ENCODE data around the gene WBP4.

Gene WBP4

GRCh38 chr13:41049480-41050440 lies 11.5 kb upstream of the WBP4 start:
- DNase-seq (ENCODE audit: low read depth) = no peak

DNA sequence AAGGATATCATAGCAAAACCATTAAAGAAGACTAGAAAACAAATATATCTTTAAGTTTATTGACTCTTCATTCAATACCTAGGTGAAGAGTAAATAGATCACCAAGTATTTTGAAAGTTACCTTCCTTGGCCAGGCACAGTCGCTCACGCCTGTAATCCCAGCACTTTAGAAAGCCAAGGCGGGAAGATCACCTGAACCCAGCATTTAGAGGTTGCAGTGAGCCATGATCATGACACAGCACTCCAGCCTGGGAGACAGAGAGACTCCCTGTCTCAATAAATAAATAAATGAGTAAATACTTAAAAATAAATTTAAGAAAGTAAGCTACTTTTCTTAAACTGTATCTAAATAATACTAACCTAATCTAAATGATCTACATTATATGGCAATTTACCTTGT lies 8.9 kb upstream of the WBP4 start:
- DNase-seq (ENCODE audit: low read depth) = no peak

DNA sequence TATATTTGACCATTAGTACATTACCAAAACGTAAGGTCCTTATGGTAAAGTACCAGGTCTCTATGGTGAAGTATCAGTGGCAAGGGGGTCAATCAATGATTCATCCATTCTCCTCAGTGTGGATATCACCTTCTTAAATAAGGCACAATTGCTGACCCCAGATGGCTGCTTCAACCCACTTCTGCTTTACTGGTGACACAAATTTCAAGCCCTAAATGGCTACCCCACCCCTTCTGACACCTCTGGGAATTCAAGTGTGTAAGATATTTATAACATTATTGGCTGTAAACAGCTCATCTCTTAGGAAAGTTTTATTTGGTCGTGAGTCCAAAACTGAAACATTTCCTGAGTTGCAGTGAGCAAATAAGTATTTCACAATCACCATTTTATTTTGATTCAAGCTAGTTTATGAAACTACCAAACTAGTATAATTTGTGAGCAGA lies 7.9 kb upstream of the WBP4 start:
- DNase-seq (ENCODE audit: low read depth) = peak; percentile 38

GRCh38 chr13:41054212-41054877 lies 7.0 kb upstream of the WBP4 start:
- peak; percentile 32 for DNase-seq (ENCODE audit: low read depth)

DNA sequence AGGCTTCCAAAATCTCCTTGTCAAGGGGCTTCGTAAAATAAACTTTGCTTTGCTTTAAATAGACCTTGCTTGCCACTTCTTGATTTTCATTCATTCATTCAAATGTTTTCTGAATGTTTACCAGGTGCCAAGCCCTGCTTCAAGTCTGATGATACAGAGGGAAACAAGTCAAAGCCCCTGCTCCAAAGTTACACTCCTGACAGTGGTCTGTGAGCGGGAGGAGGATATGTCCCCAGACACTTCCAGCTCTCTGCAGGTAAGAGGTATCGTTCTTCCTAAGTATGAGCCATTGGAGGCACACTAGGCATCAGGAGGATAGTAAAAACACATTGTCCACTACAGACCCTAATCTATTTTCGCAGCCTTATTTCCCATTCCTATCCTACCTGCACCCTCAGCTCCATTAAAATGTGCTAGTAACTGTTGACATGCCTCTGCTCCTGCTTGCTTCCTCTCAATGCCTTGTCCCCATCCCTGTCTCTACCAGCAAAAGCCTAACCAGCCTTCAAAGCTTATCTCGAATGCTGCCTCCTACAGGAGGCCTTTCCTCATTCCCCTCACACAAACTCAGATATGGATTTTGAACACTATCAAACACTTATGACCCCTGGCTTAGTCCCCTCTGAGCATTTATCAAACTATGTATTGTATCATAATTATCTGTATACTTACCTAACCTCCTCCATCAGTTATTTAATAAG lies 6.2 kb upstream of the WBP4 start:
- DNase-seq (ENCODE audit: low read depth) = no peak

GRCh38 chr13:41056194-41056593 lies 5.1 kb upstream of the WBP4 start:
- no peak for DNase-seq (ENCODE audit: low read depth)

DNA sequence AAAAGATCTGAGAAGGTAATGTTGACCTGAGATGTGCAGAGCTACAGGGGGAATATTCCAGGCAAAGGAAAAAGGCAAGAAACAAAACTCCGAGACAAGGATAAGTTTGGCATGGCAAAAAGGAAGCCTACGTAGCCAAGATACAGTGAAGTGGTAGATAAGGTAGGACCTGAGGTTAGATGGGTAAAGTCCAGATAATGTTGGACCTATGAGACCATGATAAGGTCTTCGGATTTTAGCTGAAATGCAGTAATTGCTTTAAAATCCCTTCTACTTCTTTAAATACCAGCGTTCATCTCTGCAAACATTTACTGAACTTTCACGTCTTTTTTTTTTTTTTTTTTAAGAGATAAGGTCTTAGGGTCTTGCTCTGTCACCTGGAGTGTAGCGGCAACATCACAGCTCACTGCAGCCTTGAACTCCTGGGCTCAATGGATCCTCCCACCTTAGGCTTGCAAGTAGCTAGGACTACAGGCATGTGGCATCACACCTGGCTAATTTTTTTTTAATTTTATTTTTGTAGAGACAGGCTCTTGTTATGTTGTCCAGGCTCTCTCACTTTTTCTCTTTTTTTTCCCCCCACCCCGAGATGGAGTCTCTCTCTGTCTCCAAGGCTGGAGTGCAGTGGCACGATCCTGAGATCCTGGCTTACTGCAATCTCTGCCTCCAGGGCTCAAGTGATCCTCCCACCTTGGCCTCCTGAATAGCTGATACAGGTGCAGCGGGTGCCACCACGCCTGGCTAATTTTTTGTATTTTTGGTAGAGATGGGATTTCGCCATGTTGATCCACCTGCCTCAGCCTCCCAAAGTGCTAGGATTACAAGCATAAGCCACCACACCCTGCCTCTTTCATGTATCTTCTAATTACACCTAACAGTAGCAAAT lies 4.2 kb upstream of the WBP4 start:
- DNase-seq (ENCODE audit: low read depth) = no peak

DNA sequence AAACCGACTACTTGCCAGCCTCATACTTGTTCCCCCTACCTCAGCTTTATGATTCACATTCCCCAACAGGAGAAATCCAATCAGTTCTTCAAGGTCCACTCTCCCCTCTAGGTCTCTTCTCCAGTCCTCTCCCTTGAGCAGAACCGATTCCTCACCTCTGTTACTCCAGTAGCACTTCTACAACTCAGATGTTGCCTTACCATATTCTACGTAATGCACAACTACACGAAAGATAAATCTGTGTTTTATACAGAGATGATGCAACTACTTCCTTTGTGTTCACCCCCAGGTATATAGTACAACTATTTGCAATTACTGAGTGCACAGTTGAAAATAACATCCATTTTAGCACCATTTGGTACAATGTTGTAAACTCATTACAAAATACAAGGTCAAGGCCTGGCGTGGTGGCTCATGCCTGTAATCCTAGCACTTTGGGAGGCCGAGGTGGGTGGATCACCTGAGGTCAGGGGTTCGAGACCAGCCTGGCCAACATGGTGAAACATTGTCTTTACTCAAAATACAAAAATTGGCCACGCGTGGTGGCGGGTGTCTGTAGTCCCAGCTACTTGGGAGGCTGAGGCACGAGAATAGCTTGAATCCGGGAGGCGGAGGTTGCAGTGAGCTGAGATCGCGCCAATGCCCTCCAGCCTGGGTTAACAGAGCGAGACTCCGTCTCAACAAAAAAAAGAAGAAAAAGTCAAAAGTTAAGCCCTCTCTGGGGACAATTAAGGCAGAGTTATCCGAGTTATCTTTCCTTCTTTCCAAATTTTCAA lies 2.8 kb upstream of the WBP4 start:
- DNase-seq (ENCODE audit: low read depth) = no peak

GRCh38 chr13:41059456-41060081 lies 1.7 kb upstream of the WBP4 start:
- DNase-seq (ENCODE audit: low read depth) = no peak

GRCh38 chr13:41060082-41060723 lies 1.1 kb upstream of the WBP4 start:
- DNase-seq (ENCODE audit: low read depth) = peak; percentile 90

DNA sequence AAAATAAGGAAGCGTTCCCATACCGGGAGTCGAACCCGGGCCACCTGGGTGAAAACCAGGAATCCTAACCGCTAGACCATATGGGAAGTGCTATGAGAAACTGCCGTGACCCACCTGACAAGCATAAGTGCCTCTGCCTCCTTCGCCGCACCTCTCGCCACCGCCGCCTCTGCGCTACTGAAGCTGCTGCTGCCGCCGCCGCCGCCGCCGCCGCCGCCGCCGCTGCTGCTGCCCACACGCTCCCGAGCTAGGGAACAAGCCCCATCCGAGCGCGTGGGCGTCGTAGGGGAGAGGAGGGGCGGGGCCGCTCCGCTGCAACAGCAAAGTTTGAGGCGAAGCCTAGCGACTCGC lies 610 bp upstream of the WBP4 start:
- peak; percentile 56 for DNase-seq (ENCODE audit: low read depth)

DNA sequence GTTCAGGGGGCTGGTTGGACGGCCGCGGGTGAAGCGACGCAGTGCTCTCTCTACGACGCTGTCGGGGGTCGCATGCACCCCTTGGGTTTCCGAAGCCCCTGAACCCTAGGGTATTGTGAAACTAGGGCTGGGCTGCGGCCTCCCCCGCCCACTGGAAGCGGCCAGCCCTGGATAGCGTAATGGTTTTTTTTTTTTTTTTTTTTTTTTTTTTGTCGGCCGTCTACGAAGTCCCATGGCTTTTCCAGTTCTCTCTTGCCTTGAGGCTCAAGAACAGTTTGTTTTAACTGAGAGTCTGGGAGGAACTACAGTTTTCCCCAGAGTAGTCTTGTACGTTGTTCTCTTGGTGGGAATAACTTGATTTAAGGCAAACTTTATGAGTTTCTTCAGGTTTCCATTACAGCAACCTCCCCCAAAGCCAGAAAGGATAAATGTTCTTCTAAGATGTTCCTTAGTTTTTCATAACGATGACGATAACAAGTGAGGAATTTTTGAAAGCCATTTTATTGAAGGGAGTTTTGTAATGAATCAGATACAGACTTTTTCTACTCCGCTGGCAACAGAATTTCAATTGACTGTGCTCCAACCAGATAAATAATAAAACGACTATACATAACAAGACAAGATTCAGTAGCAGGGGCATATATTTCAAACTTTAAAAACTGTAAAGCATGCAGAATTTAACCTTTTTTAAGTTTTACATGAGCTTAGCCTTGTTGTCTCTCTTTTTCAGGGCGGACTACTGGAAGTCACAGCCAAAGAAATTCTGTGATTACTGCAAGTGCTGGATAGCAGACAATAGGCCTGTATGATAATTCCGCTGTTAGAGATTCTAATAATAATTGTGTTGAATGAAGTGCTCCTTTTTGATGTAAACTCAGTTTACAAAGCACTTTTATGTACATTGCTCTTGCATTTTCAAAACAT lies 867 bp downstream of the WBP4 start:
- DNase-seq (ENCODE audit: low read depth) = peak; percentile 72

DNA sequence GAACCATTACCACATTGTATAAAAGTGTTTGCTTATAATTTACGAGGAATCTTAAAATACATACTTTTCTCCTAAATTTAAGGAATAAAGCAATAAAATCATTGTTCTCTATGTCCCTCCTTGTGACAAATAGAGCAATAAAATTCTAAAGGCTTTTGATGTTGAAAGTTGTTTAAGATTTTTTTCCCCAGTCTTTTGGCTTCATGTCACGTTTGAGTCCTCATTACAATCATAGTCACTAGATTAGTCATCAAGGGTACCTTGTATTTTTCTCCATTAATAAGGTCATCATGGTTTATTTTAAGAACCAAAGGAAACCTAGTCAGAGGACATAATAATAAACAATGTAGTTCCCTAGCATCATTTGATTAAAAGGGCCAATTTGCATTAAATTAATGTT lies 3.2 kb downstream of the WBP4 start:
- DNase-seq (ENCODE audit: low read depth) = peak; percentile 32

DNA sequence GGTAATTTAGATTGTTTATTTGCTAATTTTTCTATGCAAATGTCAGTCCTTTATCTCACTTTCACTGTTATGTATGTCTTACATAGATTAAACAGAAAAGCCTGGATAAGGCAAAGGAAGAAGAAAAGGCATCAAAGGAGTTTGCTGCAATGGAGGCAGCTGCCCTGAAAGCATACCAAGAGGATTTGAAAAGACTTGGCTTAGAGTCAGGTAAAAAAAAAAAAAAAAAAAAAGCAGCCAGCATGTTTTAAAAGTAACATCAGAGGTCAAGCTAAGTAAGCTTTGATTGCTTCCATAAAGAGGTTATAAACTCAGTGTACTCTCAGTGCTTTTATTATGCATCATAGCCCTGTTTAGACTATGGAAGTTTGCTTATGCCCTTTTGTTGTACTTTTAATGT lies 3.8 kb downstream of the WBP4 start:
- peak; percentile 75 for DNase-seq (ENCODE audit: low read depth)

DNA sequence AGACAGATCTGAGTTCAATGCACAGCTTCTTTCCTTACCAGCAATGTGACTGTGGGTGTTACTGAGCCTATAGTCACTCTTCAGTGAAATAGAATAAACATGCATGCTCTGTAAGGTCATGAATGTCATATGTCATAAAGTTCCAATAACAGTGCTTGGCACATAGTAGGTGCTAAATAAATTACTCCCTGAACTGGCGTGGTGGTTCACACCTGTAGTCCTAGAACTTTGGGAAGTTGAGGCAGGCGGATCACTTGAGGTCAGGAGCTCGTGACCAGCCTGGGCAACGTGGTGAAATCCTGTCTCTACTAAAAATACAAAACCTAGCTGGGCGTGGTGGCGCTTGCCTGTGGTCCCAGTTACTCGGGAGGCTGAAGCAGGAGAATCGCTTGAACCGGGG lies 13.2 kb downstream of the WBP4 start:
- no peak for DNase-seq (ENCODE audit: low read depth)

GRCh38 chr13:41075034-41075433 lies 13.7 kb downstream of the WBP4 start:
- no peak for DNase-seq (ENCODE audit: low read depth)

- no peak for DNase-seq (ENCODE audit: low read depth)
Measured at GRCh38 chr13:41075485-41075884, 14.2 kb downstream of the WBP4 start.

GRCh38 chr13:41077475-41077874 lies 16.2 kb downstream of the WBP4 start:
- no peak for DNase-seq (ENCODE audit: low read depth)

- no peak for DNase-seq (ENCODE audit: low read depth)
Measured at GRCh38 chr13:41079725-41080124, 18.4 kb downstream of the WBP4 start.
